Endothelial cell of umbilical vein (primary cell): ENCODE measurements around the gene CRELD2. TPM values are rescaled to one million over a fixed set of nuclear protein-coding genes. Genes with fewer than 3 reads are reported as not detected.

Experiments
- BruUV-seq: library from RNA; stranded (reverse); fragments of 400-500 nt; replicated peaks from 2 replicates; lab custom pipeline; 2021; lab: Mats Ljungman, UMichigan
- CTCF ChIA-PET: fragments of 300-600, 350-600 bp; sonication (Branson Sonifier 250); formaldehyde crosslinking; loops from one replicate; lab custom pipeline; 2021; ENCODE audit warnings: antibody characterized with exemption, inconsistent platforms; lab: Charles Lee
- POLR2A ChIA-PET: fragments of 300-600, 350-600 bp; sonication (Branson Sonifier 250); formaldehyde crosslinking; loops from one replicate; lab custom pipeline; 2021; ENCODE audit warnings: antibody characterized with exemption, inconsistent platforms; lab: Charles Lee
- DNase-seq: peaks from one replicate; pipeline ENCODE4 v3.0.0-alpha.2; 2011; ENCODE audit warnings: low read depth, low spot score
- FAIRE-seq: peaks from 2 replicates; lab custom pipeline; 2011; peaks lifted over from hg19 to GRCh38; lab: Jason Lieb, UNC
- H2AFZ ChIP-seq: 2 replicates; pipeline ENCODE4 v1.6.0; 2012; ENCODE audit warnings: low read depth, low read length, control low read depth, inconsistent platforms
- H3K27ac ChIP-seq: 2 replicates; pipeline ENCODE4 v1.5.1; 2011; ENCODE audit warnings: low read depth, mild to moderate bottlenecking, control low read depth, low read length, moderate library complexity; ENCODE audit not compliant: insufficient read depth
- H3K27me3 ChIP-seq, 2 experiments: 2 replicates each; pipeline versions ENCODE4 v1.6.0 to v1.6.1; 2011; ENCODE audit warnings: low read length in 2 of 2, mixed read lengths in 1 of 2; ENCODE audit not compliant: control insufficient read depth in 2 of 2, insufficient read depth in 2 of 2
- H3K36me3 ChIP-seq, 2 experiments: 2 replicates in 1 of 2; 3 replicates in 1 of 2; pipeline ENCODE4 v1.5.1; 2011; ENCODE audit warnings: low read length in 2 of 2, mild to moderate bottlenecking in 1 of 2, moderate library complexity in 1 of 2; ENCODE audit not compliant: control insufficient read depth in 2 of 2, insufficient read depth in 2 of 2; ENCODE audit errors: extremely low read depth in 1 of 2
- H3K4me1 ChIP-seq: 3 replicates; pipeline ENCODE4 v1.5.1; 2011; ENCODE audit warnings: mild to moderate bottlenecking, low read length; ENCODE audit not compliant: control insufficient read depth, insufficient read depth; ENCODE audit errors: extremely low read depth
- H3K4me2 ChIP-seq: 2 replicates; pipeline ENCODE4 v1.6.1; 2011; ENCODE audit warnings: low read length, control low read depth, mixed read lengths; ENCODE audit not compliant: insufficient read depth
- H3K4me3 ChIP-seq, 3 experiments: fragments of 200-600 bp in 1 of 3; sonication (generic), shearing (Covaris generic) in 1 of 3; replicated peaks in 1 of 3; 2 replicates each; pipeline ENCODE4 v1.5.1; 2011 to 2016; ENCODE audit warnings: control low read depth in 3 of 3, low read length in 3 of 3, mild to moderate bottlenecking in 2 of 3, inconsistent platforms in 1 of 3, low read depth in 1 of 3, moderate library complexity in 1 of 3; ENCODE audit not compliant: insufficient read depth in 1 of 3
- H3K79me2 ChIP-seq: 2 replicates; pipeline ENCODE4 v1.6.0; 2012; ENCODE audit warnings: low read length, inconsistent platforms; ENCODE audit not compliant: control insufficient read depth, insufficient read depth
- H3K9ac ChIP-seq: replicated peaks from 2 replicates; pipeline ENCODE3; 2011; ENCODE audit warnings: low read length, control low read depth; ENCODE audit not compliant: insufficient read depth; ENCODE audit errors: extremely low read depth
- H3K9me1 ChIP-seq: replicated peaks from 3 replicates; pipeline ENCODE4 v1.6.0; 2011; ENCODE audit warnings: mild to moderate bottlenecking, low read length; ENCODE audit not compliant: control insufficient read depth, insufficient read depth; ENCODE audit errors: extremely low read depth
- H3K9me3 ChIP-seq: replicated peaks from 2 replicates; pipeline ENCODE4 v1.5.1; 2012; ENCODE audit warnings: low read length, inconsistent platforms; ENCODE audit not compliant: control insufficient read depth, insufficient read depth
- H4K20me1 ChIP-seq: replicated peaks from 2 replicates; pipeline ENCODE3; 2011; ENCODE audit warnings: mild to moderate bottlenecking, low read length; ENCODE audit not compliant: control insufficient read depth, insufficient read depth; ENCODE audit errors: extremely low read depth
- CTCF ChIP-seq, 2 donors: IDR thresholded peaks; 1 replicate in 1 of 2; 2 replicates in 1 of 2; pipeline ENCODE4 v1.5.1; 2011; ENCODE audit warnings: low read length in 2 of 2, mild to moderate bottlenecking in 2 of 2, moderate library complexity in 2 of 2, control low read depth in 1 of 2, inconsistent platforms in 1 of 2, low read depth in 1 of 2; ENCODE audit not compliant: insufficient read depth in 1 of 2; ENCODE audit errors: extremely low read depth in 1 of 2
- EZH2 ChIP-seq: IDR thresholded peaks from 2 replicates; pipeline ENCODE4 v1.6.1; 2012; ENCODE audit warnings: borderline replicate concordance, low read depth, mild to moderate bottlenecking, moderate library complexity, low read length, inconsistent platforms; ENCODE audit not compliant: severe bottlenecking
- FOS ChIP-seq: IDR thresholded peaks from 2 replicates; pipeline ENCODE4 v1.6.1; 2011; ENCODE audit warnings: mild to moderate bottlenecking, low read length, moderate library complexity, borderline replicate concordance; ENCODE audit not compliant: insufficient read depth
- GATA2 ChIP-seq: IDR thresholded peaks from 2 replicates; pipeline ENCODE4 v1.7.0; 2011; ENCODE audit warnings: low read depth, mild to moderate bottlenecking, moderate library complexity, mixed read lengths, low read length; ENCODE audit not compliant: insufficient read length, insufficient read depth
- JUN ChIP-seq: IDR thresholded peaks from 2 replicates; pipeline ENCODE4 v1.6.1; 2011; ENCODE audit warnings: borderline replicate concordance, low read depth; ENCODE audit not compliant: insufficient read length, insufficient read depth
- MAX ChIP-seq: IDR thresholded peaks from 2 replicates; pipeline ENCODE4 v1.6.1; 2011; ENCODE audit not compliant: insufficient read depth, insufficient read length
- MYC ChIP-seq: IDR thresholded peaks from one replicate; pipeline ENCODE4 v1.6.1; 2011; ENCODE audit warnings: mild to moderate bottlenecking, low read depth, low read length
- POLR2A ChIP-seq: IDR thresholded peaks from 2 replicates; pipeline ENCODE4 v1.6.1; 2012; ENCODE audit warnings: low read depth, mild to moderate bottlenecking, control low read depth, low read length
- POLR2AphosphoS5 ChIP-seq: IDR thresholded peaks from 2 replicates; pipeline ENCODE4 v1.6.1; 2012; ENCODE audit warnings: low read depth, mild to moderate bottlenecking, control low read depth, low read length, moderate library complexity; ENCODE audit not compliant: insufficient read depth
- dilution Hi-C: fragments of 300-500 bp; cut with MboI; formaldehyde crosslinking; loops from one replicate; pipeline ENCODE4 v1.15.0; 2019; ENCODE audit warnings: low sequenced_read_pairs; ENCODE audit not compliant: extremely low pct_ligation_motif_present
- intact Hi-C: fragments of 100-400 bp; cut with micrococcal nuclease; formaldehyde crosslinking; loops from one replicate; pipeline ENCODE4 v1.10.0; 2022
- polyA plus RNA-seq, 4 experiments: library from polyadenylated mRNA; depleted of rRNA in 3 of 4; stranded (reverse) in 3 of 4; unstranded in 1 of 4; fragments of >200 nt; gene quantifications; 2 replicates each; pipeline versions ENCODE4 v1.2.1 to v1.2.3, GENCODE V29; 2011 to 2012; ENCODE audit warnings: missing spikeins in 1 of 4
- total RNA-seq: library from RNA; stranded (reverse); gene quantifications from 2 replicates; pipeline ENCODE4 v1.2.3, GENCODE V29; 2021

Gene CRELD2
- total and polyA plus RNA-seq, 2 donors (not counting 3 experiments of a cell fraction or from before 2014, with no cell fraction given): 71.0 to 86.3 TPM

GRCh38 chr22:49930596-49931412, 12.4 kb downstream of the CRELD2 start:
- H3K9me3 ChIP-seq: no peaks in the 10 kb centered on the region
- no peaks in the 10 kb centered on the region for H3K9me1 ChIP-seq
- FAIRE-seq (peak; percentile 100), DNase-seq (peak; percentile 96)
- no peak overlapping the region for H3K4me3 ChIP-seq
- H3K9ac ChIP-seq: no peak overlapping the region
- H2AFZ ChIP-seq: peak overlapping the region; percentile 13
- H3K4me2 ChIP-seq: peak overlapping the region; percentile 3
- no peak for TF ChIP-seq GATA2
- TF ChIP-seq CTCF (IDR thresholded peaks at IDR 0.05; ENCODE audit: extremely low read depth in 1 of 2, insufficient read depth in 1 of 2, low read depth in 1 of 2, low read length in 2 of 2): peak; percentile 66 to 75
- TF ChIP-seq EZH2: no peak
- peak; percentile 40 for TF ChIP-seq FOS
- TF ChIP-seq POLR2A: peak; percentile 57
- TF ChIP-seq JUN: peak; percentile 43
- TF ChIP-seq MYC: no peak
- TF ChIP-seq POLR2AphosphoS5: peak; percentile 81
- peak; percentile 3 for TF ChIP-seq MAX
- ChIA-PET POLR2A (interaction anchor here (1.4 to 1.5 kb wide), 2 partner anchors 32 to 100 kb away, joined by 6 to 10 read pairs; no protein-coding TSS in a partner anchor), CTCF (interaction anchor here (0.6 to 2.7 kb wide), 28 partner anchors 9 to 430 kb away, joined by 3 to 174 read pairs (median 5); partner anchors contain the start of genes ALG12, CRELD2, IL17REL and PANX2)
- H4K20me1 ChIP-seq: no peaks in the 10 kb centered on the region
- no peaks in the 10 kb centered on the region for H3K79me2 ChIP-seq
- no TSS peak for BruUV-seq
- peak overlapping the region; percentile 74 for H3K27ac ChIP-seq
- dilution Hi-C loops: no loop called here
- peaks cover 39% of the 10 kb centered on the region for H3K4me1 ChIP-seq
- H3K27me3 ChIP-seq: no peaks in the 10 kb centered on the region
- no peaks in the 10 kb centered on the region for H3K36me3 ChIP-seq
- intact Hi-C loops: loop anchor here (1.0 kb wide), 6 partner anchors 31 to 278 kb away; no protein-coding TSS in a partner anchor
